Stimulated activated CD8-positive, alpha-beta memory T cell treated with anti-CD3 and anti-CD28 coated beads, Interleukin-12 subunit alpha, Interleukin-12 subunit beta, amount 100 ng/mL, for 24 hours (primary cell): ENCODE data around the gene AGFG2.
"Not testable (repeated sequence)": the region's sequence is repeated elsewhere in the genome, so short reads cannot be mapped to it uniquely, and the experiment has no call there.

Source experiments
- DNase-seq: peaks from one replicate; pipeline ENCODE4 v3.0.0-alpha.2; 2020; ENCODE audit errors: extremely low read depth

The AGFG2 gene

DNA sequence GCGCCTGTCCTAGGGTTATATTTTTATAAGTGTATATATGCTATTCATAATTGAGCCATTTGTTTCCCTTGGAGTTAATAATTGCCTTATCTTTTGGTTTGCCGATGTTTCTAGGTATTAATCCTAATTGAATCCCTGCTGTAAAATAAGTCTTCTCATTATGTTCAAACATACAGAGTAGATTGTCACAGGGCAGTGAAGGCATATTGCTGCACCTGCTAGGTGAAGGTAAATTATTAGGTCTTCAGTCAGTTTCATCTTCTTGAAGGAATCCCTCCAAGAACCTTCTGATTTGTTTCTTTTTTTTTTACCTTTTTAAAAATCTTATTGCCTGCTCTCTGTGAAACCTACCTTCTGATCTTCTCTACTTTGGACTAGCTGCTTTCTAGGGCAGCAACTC is 17.9 kb upstream of the AGFG2 start:
- DNase-seq: no peak

DNA sequence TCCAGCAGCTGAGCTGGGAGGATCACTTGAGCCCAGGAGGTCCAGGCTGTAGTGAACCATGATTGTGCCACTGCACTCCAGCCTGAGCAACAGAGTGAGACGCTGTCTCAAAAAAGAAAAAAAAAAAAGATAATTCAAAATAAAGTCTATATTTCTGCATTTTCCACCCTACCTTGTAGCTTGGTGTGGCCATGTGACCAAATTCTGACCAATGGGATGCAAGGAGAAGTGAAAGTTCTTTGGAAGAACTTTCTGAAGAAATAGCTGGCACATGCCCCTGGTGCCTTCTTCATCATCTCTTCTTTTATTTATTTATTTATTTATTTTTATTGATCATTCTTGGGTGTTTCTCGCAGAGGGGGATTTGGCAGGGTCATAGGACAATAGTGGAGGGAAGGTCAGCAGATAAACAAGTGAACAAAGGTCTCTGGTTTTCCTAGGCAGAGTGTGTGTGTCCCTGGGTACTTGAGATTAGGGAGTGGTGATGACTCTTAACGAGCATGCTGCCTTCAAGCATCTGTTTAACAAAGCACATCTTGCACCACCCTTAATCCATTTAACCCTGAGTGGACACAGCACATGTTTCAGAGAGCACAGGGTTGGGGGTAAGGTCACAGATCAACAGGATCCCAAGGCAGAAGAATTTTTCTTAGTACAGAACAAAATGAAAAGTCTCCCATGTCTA is 17.0 kb upstream of the AGFG2 start:
- not testable (repeated sequence) for DNase-seq

DNA sequence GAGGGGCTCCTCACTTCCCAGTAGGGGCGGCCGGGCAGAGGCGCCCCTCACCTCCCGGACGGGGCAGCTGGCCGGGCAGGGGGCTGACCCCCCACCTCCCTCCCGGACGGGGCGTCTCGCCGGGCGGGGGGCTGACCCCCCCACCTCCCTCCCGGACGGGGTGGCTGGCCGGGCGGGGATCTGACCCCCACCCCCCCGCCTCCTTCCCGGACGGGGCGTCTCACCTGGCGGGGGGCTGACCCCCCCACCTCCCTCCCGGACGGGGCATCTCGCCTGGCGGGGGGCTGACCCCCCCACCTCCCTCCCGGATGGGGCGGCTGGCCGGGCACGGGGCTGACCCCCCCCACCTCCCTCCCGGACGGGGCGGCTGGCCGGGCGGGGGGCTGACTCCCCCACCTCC is 15.8 kb upstream of the AGFG2 start:
- not testable (repeated sequence) for DNase-seq

DNA sequence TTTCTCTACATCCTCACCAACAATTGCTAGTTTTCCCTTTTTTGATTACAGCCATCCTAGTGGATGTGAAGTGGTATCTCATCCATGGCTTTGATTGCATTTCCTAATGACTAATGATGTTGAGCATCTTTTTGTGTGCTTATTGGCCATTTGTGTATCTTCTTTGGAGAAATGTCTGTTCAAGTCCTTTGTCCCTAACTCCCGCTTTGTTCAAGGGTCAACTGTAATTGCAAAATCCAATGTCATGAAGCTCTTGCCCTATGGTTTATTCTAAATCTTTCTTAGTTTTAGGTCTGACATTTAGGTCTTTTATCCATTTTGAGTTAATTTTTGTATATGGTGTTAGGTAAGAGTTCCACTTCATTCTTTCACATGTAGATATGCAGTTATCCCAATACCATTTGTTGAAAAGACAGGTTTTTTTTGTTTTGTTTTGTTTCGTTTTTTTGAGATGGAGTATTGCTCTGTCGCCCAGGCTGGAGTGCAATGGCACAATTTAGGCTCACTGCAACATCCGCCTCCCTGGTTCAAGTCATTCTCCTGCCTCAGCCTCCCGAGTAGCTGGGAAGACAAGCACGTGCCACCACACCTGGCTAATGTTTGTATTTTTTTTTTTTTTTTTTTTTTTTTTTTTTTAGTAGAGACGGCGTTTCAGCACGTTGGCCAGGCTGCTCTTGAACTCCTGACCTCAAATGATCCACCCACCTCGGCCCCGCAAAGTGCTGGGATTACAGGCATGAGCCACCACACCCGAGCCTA is 10.7 kb upstream of the AGFG2 start:
- DNase-seq: not testable (repeated sequence)

DNA sequence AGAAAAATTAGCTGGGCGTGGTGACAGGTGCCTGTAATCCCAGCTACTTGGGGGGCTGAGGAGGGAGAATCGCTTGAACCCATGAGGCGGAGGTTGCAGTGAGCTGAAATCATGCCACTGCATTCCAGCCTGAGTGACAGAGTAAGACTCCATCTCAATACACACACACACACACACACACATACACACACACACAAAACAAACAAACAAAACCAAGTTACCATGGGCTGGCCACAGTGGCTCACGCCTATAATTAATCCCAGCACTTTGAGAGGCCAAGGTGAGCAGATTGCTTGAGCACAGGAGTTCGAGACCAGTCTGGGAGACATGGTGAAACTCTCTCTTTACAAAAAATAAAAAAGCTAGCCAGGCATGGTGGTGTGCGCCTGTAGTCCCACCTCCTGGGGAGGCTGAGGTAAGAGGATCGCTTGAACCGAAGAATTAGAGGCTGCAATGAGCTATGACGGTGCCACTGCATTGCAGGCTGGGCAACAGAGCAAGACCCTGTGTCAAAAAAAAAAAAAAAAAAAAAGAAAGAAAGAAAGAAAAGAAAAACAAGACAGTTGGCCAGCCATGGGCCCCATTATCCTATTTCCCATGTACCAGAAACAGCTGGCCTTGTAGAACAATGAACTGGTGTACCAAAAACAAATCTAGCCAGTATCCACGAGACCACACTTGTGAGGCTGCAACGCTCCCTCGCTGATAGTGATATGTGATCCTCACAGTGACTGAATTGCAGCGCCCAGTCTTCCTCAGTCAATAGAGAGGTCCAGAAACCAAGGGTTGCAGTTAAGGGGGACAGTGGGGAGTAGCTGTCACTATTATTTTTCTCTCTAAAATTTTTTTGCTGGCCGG is 6.6 kb upstream of the AGFG2 start:
- no peak for DNase-seq

DNA sequence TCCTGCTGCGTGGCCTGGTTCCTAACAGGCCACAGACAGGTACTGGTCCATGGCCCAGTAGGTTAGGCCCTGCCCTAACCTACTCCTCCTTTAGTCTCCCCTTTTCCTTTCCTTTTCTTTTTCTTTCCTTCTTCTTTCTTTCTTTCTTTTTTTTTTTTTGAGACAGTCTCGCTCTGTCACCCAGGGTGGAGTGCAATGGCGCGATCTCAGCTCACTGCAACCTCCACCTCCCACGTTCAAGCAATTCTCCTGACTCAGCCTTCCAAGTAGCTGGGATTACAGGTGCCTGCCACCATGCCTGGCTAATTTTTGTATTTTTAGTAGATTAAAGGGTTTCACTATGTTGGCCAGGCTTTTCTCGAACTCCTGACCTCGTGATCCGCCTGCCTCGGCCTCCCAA is 3.0 kb upstream of the AGFG2 start:
- not testable (repeated sequence) for DNase-seq

DNA sequence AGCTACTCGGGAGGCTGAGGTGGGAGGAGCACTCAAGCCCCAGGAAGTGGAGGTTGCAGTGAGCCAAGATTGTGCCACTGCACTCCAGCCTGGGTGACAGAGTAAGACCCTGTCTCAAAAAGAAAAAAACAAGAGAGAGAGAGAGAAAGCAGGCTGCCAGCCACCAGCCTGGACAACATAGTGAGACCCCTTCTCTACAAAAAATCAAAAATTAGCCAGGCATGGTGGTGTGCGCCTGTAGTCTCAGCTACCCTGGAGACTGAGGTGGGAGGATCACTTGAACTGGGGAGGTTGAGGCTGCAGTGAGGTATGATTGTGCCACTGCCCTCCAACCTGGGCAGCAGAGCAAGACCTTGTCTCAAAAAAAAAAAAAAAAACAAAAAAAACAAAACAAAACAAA is 2.3 kb upstream of the AGFG2 start:
- DNase-seq: not testable (repeated sequence)

DNA sequence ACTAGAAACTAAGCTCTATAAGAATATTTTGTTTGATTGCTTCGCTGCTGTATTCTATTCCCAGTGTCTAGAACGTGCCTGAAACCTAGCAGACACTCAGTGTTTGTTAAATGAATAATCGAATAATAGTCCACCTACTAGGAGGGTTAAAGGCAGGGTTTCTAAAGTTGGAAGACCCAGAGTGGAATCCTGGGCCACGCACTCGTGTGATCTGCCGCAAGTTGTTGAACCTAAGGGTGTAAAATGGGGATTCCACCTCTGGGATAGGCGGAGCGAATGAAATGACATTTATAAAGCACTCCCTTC is 702 bp upstream of the AGFG2 start:
- no peak for DNase-seq

DNA sequence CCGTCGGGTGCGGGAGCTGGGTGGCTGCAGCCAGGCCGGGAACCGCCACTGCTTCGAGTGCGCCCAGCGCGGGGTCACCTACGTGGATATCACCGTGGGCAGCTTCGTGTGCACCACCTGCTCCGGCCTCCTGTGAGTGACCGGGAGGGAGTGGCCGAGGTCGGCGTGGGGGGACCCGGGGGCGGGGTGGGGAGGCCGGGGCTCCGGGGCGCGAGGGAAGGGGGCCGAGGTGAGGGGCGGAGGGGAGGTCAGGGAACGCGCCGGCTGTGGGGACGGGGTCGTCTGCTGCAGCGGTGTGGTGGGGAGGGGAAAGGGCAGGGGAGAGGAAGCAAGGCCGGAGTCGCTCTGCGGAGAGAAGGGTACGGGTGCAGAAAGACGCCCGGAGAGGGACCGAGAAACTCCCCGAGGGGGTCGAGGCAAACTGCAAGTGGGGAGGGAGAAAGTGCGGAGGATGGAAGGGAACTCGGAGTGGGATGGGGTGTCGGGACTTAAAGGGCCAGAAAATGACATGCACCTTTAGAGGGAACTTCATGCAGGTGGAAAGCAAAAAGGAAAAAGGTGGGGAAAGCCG is 518 bp downstream of the AGFG2 start:
- DNase-seq: no peak

DNA sequence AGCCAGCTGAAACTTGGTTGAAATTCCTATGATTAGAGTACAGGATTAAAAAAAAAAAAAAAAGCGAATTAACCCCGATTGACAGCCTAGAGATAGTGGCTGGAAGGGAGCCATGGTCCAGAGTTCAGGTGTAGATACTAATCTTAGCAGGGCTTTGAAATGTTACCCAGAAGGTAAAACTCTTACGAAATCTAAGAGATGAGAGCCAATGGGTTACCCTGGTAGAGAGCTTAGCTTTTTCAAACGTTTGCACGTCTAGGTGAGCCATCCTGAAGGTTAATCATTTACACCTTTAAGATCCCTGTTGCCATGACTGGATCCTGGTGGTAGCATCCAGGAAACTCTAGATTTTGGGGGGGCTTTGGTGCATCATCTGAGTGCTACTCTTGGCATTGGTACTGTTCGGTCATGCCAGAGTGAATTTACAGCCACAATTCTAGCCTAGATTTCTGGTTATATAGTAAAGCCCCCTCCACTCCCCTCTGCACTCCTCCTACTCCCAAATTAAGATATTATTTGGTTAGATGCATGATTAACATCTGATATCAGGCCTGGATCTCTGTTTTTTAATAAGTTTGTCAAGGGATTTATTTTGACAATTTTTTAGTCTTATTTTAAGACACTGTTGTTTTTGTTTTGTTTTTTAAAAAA is 1.2 kb downstream of the AGFG2 start:
- DNase-seq: no peak

DNA sequence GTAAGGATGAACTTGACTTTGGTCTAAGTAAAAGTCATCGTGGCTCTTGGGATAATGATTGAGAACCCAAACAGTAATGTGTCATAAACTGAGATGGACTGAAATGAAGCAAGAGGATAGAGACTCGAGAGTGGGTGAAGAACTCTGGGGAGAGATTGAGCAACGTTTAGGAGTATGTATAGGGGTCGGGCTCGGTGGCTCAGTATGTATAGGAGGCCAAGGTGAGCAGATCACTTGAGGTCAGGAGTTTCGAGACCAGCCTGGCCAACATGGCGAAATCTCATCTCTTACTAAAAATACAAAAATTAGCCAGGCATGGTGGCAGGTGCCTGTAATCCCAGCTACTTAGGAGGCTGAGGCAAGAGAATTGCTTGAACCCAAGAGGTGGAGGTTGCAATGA is 2.3 kb downstream of the AGFG2 start:
- not testable (repeated sequence) for DNase-seq

DNA sequence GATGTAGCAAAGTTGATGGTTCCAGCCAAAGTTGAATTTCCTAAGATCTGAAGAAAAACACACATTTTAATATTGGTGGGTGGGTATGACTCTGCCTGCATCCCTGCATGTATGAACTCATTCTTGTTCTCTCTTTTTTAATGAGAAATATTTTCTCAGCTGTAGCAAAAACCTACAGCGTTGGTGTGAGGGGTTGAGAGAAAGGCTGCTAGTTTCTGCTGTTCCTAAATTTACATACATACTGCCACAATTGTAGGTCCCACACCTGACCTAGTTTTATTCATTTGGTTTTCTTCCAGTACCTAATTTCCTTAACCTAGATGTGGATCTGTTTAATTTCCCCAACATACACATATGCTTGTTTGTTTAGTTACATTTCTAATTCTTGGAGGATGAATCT is 4.6 kb downstream of the AGFG2 start:
- no peak for DNase-seq

DNA sequence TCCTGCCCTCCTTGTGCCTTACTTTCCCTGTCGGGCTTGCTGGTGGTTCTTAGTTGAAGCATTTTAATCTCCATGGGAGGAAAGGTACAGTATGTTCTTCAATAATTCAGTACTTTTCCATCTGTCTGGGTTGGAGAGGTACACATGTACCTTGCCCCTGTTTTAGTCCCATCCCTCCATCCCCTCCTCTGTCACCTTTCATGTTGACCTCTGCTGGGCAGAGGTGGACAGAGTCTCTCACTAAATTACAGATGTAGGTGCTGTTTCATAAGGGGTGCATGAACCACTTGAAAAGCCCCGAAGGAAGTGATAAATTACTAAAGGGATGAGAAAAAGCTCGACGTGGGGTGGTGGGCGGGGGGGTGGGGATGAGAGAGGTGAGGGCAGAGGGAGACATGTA is 5.4 kb downstream of the AGFG2 start:
- no peak for DNase-seq

DNA sequence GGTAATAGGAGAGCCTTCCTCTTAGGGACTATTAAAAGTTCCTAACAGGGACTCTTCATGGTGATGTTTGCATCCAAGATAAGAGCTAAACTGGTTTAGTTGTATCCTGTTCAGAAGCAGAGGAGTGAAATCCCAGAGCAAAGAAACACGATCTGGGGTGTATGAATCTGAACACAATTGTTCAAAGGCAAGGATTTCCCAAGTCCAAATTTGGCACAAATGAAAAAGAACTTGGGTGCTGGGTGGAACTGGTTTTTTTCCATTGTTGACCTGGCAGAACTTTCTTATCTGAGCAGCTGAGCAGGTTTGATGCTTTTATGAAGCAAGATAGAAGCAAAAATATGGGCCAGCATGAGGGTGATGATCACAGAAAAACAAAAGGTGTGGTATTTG is 6.0 kb downstream of the AGFG2 start:
- DNase-seq: no peak

DNA sequence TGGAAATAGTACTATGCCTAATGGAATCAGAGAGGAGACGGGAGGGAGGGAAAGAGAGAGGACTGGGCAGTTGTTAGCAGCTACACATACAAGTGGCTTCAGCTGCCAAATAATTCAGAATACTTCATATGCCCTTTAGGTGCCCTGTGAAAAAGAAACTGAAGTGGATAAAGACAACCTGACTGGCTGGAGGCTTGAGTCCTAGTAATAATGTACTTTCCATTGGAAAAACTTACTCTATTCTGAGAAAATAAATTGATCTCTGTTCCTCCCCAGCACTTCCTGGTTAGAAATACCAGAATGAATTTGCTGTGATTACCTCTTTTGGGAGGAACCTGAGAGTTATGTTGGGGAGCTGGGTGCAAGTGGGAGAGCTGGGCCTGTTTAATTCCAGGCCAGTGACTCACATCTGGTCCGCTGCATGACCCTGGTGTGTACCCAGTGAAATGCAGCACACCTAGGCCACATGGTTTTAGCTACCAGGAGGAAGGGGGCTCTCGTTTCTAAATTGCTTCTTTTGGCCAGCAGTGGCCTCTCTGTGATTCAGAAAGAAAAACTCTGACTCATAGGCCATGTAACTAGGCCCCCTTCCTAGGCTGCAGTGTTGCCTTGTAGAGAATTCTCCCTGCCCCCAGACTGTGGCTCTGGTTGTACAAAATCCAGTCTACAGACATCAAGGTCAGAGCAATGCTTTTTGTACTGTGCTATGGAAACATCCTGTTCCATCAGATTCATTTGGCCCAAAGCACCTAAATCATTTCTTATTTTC is 6.5 kb downstream of the AGFG2 start:
- no peak for DNase-seq

DNA sequence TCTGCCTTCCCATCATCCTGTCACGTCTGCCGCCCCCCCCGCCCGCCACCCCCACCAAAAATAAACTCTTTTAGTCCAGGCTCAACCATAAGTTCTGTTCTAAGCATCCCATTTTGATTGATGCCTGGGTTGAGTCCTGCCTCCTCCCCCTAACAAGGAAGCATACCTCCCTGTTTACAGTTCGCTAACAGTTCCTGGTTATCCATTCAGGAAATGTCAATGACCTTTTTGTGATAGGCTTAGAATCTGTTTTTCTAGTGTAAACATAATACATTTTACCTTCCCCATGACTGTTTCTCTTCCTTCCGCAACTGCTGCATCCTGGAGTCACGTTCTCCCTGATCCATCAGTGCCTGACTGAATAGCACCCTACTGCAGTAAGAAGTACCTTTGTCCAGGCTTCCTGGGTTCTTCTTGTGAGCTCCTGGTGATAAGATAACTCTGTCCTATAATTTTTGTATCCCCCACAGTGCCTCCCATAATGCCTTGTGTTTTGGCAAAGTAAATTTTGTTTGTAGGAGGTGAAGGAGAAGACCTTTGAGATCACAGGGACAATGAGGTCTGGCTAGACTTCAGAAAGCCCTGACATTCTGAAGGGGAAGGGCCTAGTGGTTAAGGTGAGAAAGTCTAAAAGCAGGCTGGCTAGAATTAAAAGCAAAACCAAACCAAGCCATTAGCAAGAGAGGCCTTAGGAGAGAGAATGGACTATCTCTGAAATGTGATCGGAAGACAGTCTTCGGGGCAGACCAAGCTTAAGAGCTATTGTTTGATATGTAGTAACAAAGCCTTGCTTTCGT is 7.3 kb downstream of the AGFG2 start:
- DNase-seq: no peak

DNA sequence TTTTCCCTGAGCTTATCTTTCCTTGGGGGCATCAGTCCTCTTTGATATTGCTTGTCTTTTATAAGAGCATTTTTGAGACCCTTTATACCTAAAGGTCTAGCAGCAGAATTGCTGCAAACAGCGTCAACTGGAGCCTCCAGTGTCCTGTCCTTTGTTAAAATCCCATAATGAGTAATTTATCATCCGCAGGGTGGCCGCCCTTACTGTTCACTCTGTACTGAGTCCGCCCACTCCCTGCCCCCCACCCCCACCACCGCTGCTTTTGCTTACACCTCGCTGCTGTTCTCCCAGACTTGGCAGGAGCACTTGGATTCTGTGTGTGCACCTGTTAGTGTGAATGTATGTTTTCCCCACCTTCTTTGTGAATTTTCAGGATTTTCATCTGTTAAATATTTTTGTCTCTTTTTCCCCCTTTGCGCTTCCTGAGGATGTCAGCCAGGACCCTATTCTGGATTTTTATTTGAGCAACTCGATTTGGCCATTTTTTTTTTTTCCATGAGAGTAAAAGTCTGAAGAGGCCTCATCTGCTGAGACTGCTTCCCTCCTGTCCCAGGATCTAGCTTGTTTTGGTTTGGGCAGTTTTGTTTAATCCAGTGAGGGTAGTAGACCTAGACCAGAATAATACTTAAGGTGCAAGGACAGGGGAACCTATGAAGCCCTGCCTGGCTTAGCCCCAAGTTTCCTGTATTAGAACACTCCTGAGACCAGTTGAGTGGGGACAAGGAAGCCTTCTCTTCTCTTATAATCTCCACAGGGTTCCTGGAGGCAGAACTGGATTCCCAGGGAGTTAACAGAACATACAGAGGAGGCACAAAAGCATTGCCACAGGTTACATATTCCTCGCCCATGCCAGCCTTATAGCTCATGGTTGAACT is 8.2 kb downstream of the AGFG2 start:
- DNase-seq: no peak

DNA sequence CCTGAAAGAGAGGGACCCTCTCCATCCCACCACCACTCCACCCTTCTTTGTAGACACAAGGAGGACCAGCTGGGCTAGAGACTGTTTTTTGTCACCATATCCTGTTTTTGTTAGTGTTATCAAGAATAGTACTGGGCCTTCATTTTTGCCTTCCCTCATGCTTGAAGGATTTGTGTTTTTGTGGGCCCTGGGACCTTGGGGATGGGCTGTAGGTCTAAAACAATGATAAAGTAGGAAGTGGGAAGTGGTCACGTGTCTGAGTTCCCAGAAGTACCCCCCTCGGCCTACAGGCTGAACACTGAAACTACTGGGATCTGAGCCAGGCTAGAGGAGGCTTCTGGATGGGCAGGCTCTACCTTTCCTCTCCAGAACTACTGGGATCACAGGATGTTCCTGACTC is 8.9 kb downstream of the AGFG2 start:
- DNase-seq: no peak

DNA sequence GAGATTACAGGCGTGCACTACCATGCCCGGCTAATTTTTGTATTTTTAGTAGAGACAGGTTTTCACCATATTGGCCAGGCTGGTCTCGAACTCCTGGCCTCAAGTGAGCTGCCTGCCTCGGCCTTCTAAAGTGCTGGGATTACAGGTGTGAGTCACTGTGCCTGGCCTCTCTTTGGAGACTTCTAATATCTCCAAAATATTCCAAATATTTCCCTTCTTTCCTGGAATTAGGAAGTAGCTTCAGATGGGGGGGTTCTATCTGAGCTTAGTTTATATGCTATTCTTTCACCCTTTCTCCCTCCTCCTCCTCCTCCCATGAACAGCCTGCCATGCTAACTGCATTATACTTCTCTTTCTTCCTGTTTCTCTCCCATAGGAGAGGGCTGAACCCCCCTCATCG is 9.4 kb downstream of the AGFG2 start:
- not testable (repeated sequence) for DNase-seq
